Psoas muscle (tissue), 8 donors: ENCODE measurements around the gene MAPK9. TPM values are rescaled to one million over a fixed set of nuclear protein-coding genes. Genes with fewer than 3 reads are reported as not detected.

Source experiments
- ATAC-seq, 4 donors: fragments of 200-7000 bp; cut with Tn5 transposase; one replicate each; pipeline ENCODE4 v1.9.1; 2020; ENCODE audit warnings: moderate library complexity in 3 of 4, mild to moderate bottlenecking in 2 of 4
- DNase-seq, 2 donors: peaks; one replicate each; pipeline ENCODE4 v3.0.0-alpha.2; 2020
- H3K27ac ChIP-seq: fragments of 200-600 bp; one replicate; pipeline ENCODE4 v1.8.0; 2022
- H3K27me3 ChIP-seq, 3 donors: fragments of 200-600 bp in 1 of 3; one replicate each; pipeline versions ENCODE4 v1.6.1 to v1.8.0; 2013 to 2022; ENCODE audit warnings: low read length in 2 of 3, mild to moderate bottlenecking in 2 of 3, moderate library complexity in 1 of 3; ENCODE audit not compliant: insufficient read depth in 3 of 3
- H3K36me3 ChIP-seq, 2 donors: fragments of 200-600 bp in 1 of 2; one replicate each; pipeline versions ENCODE4 v1.6.1 to v1.8.0; 2013 to 2022; ENCODE audit warnings: low read depth in 1 of 2, mild to moderate bottlenecking in 1 of 2, moderate library complexity in 1 of 2; ENCODE audit not compliant: insufficient read depth in 1 of 2
- H3K4me1 ChIP-seq: fragments of 200-600 bp; one replicate; pipeline ENCODE4 v1.8.0; 2022
- H3K4me3 ChIP-seq: fragments of 200-600 bp; one replicate; pipeline ENCODE4 v1.8.0; 2022; ENCODE audit warnings: mild to moderate bottlenecking
- H3K9me3 ChIP-seq: fragments of 200-600 bp; one replicate; pipeline ENCODE4 v1.8.0; 2022
- CTCF ChIP-seq: fragments of 200-600 bp; IDR thresholded peaks from one replicate; pipeline ENCODE4 v1.8.0; 2022; ENCODE audit warnings: antibody characterized with exemption
- WGBS, 3 donors: extraction: QIAGEN DNeasy Blood & Tissue Kit; methylation state at CpG; one replicate each; pipeline versions ENCODE4 v1.1.6 to v1.1.7; 2013; 5-methylcytosine and 5-hydroxymethylcytosine counted together
- intact Hi-C, 2 donors: fragments of 100-400 bp; cut with DNase I; formaldehyde crosslinking; loops; one replicate each; pipeline versions ENCODE4 v1.11.0 to v1.14.2; 2022
- polyA plus RNA-seq, 3 donors: library from polyadenylated mRNA; stranded (reverse); fragments of 200-250 nt; gene quantifications; one replicate each; pipeline ENCODE4 v1.2.3, GENCODE V29; 2013
- total RNA-seq, 4 donors: library from RNA; stranded (reverse); fragmentation: NEBNext Ultra II Directional in 2 of 4; extraction: Animal tissue kit (Norgen Biotek cat#: 25700) in 2 of 4; gene quantifications; one replicate each; pipeline versions ENCODE4 v1.2.1 to v1.2.4, GENCODE V29; 2021 to 2023
- donor health status: healthy with polysubstance abuse.
- donor health status: DM: no; HTN: no; CAD: no; lungs with moderate emphysema.
- donor health status: Bipolar disorder and iron deficiency.
- donor health status: healthy.
- donor health status: DM: yes; HTN: yes; CAD: no.
- donor health status: DM: no; HTN: no; CAD: no.
- donor health status: DM: no; HTN: no; CAD: no.
- donor health status: DM: yes; HTN: yes; CAD: no.

The MAPK9 gene
- total and polyA plus RNA-seq, 7 donors = 16.1 to 40.1 (median 34.3) TPM

- DNase-seq (no peak), ATAC-seq (no peak)
- Histone ChIP-seq H3K4me1 (peaks cover 17% of the 10 kb centered on the region), H3K9me3 (no peaks in the 10 kb centered on the region), H3K36me3 (no peaks in the 10 kb centered on the region), H3K27me3 (no peaks in the 10 kb centered on the region), H3K27ac (no peak overlapping the region), H3K4me3 (no peak overlapping the region)
- WGBS, 3 donors = 85 to 90% (median 85%) methylated on average over 10 of the region's 10 CpGs
- no peak for TF ChIP-seq CTCF
- intact Hi-C loops = loop anchor here (1.0 to 2.0 kb wide), 4 partner anchors 20 to 176 kb away; no protein-coding TSS in a partner anchor
These were observed 3.2 kb upstream of the MAPK9 start for GRCh38 chr5:180294913-180295555.

- no peak for ATAC-seq
- H3K9me3 ChIP-seq = no peaks in the 10 kb centered on the region
- no peaks in the 10 kb centered on the region for H3K36me3 ChIP-seq
- intact Hi-C loops = loop anchor here (1.0 to 2.0 kb wide), 4 partner anchors 21 to 176 kb away; no protein-coding TSS in a partner anchor
- no peaks in the 10 kb centered on the region for H3K27me3 ChIP-seq
- no peak overlapping the region for H3K4me3 ChIP-seq
- no peak for TF ChIP-seq CTCF
- DNase-seq = no peak
- 79 to 80% (median 80%) methylated on average over 7 of the region's 7 CpGs for WGBS, 3 donors
- H3K27ac ChIP-seq = no peak overlapping the region
- peaks cover 21% of the 10 kb centered on the region for H3K4me1 ChIP-seq
These were observed 2.5 kb upstream of the MAPK9 start for GRCh38 chr5:180294411-180294810.

- Histone ChIP-seq H3K36me3 (peaks cover 0 to 7% of the 10 kb centered on the region in 2 donors), H3K9me3 (no peaks in the 10 kb centered on the region), H3K27me3 (no peaks in the 10 kb centered on the region), H3K27ac (peak overlapping the region; percentile 61), H3K4me1 (peaks cover 25% of the 10 kb centered on the region), H3K4me3 (peak overlapping the region; percentile 82)
- DNase-seq (no peak), ATAC-seq (peak in 3 of 4 donors; percentile 2 to 17 (median 15))
- TF ChIP-seq CTCF = no peak
- intact Hi-C loops = no loop called here
- WGBS, 3 donors = 1 to 2% (median 1%) methylated on average over 33 to 67 of the region's 68 CpGs
These were observed 496 bp downstream of the MAPK9 start for GRCh38 chr5:180291234-180291940.

GRCh38 chr5:180290568-180291233, 1.2 kb downstream of the MAPK9 start:
- WGBS, 3 donors = 21 to 25% (median 24%) methylated on average over 13 of the region's 13 CpGs
- Histone ChIP-seq H3K4me3 (peak overlapping the region; percentile 82), H3K36me3 (peaks cover 0 to 10% of the 10 kb centered on the region in 2 donors), H3K9me3 (no peaks in the 10 kb centered on the region), H3K4me1 (peaks cover 25% of the 10 kb centered on the region), H3K27me3 (no peaks in the 10 kb centered on the region), H3K27ac (no peak overlapping the region)
- DNase-seq (no peak), ATAC-seq (no peak)
- intact Hi-C loops = no loop called here
- TF ChIP-seq CTCF = no peak
